CD14-positive monocyte (primary cell): ENCODE data around the gene ZIC1. TPM values are rescaled to one million over a fixed set of nuclear protein-coding genes. Genes with fewer than 3 reads are reported as not detected.

Source experiments
- DNase-seq, 3 donors: peaks; one replicate each; pipeline ENCODE4 v3.0.0-alpha.2; 2011 to 2022
- H2AFZ ChIP-seq: 2 replicates; pipeline ENCODE4 v1.6.0; 2012; ENCODE audit warnings: mild to moderate bottlenecking, low read depth, low read length, inconsistent platforms; ENCODE audit not compliant: insufficient read depth, poor library complexity, severe bottlenecking
- H3K27ac ChIP-seq, 2 donors: 1 replicate in 1 of 2; 2 replicates in 1 of 2; pipeline ENCODE4 v1.5.1; 2012 to 2013; ENCODE audit warnings: low read length in 2 of 2, control low read depth in 1 of 2, inconsistent platforms in 1 of 2, low read depth in 1 of 2, mild to moderate bottlenecking in 1 of 2
- H3K27me3 ChIP-seq, 2 donors: one replicate each; pipeline versions ENCODE4 v1.6.0 to v1.6.1; 2011 to 2013; ENCODE audit warnings: low read length in 2 of 2; ENCODE audit not compliant: control insufficient read depth in 2 of 2, insufficient read depth in 2 of 2
- H3K36me3 ChIP-seq, 2 donors: replicated peaks in 1 of 2; 1 replicate in 1 of 2; 2 replicates in 1 of 2; pipeline versions ENCODE4 v1.5.1 to v1.6.1; 2012 to 2013; ENCODE audit warnings: low read length in 2 of 2, control low read depth in 1 of 2, inconsistent platforms in 1 of 2, mild to moderate bottlenecking in 1 of 2; ENCODE audit not compliant: insufficient read depth in 2 of 2, control insufficient read depth in 1 of 2
- H3K4me1 ChIP-seq, 2 donors: 1 replicate in 1 of 2; 2 replicates in 1 of 2; pipeline versions ENCODE4 v1.5.1 to v1.6.1; 2012 to 2013; ENCODE audit warnings: low read length in 2 of 2, control low read depth in 1 of 2, inconsistent platforms in 1 of 2, mild to moderate bottlenecking in 1 of 2, moderate library complexity in 1 of 2; ENCODE audit not compliant: insufficient read depth in 2 of 2, control insufficient read depth in 1 of 2
- H3K4me2 ChIP-seq: replicated peaks from 2 replicates; pipeline ENCODE3; 2012; ENCODE audit warnings: low read length, moderate library complexity, mild to moderate bottlenecking; ENCODE audit not compliant: poor library complexity, severe bottlenecking; ENCODE audit errors: extremely low read depth
- H3K4me3 ChIP-seq, 3 experiments: fragments of 200-600 bp in 1 of 3; sonication (generic) in 1 of 3; replicated peaks in 1 of 3; 1 replicate in 2 of 3; 2 replicates in 1 of 3; pipeline ENCODE4 v1.5.1; 2011 to 2013; ENCODE audit warnings: low read length in 3 of 3, mild to moderate bottlenecking in 3 of 3, control low read depth in 2 of 3, low read depth in 2 of 3, inconsistent platforms in 1 of 3, moderate library complexity in 1 of 3
- H3K79me2 ChIP-seq: 2 replicates; pipeline ENCODE4 v1.6.0; 2012; ENCODE audit warnings: mild to moderate bottlenecking, control low read depth, inconsistent platforms, low read length, moderate library complexity; ENCODE audit not compliant: insufficient read depth
- H3K9ac ChIP-seq: 2 replicates; pipeline ENCODE4 v1.6.0; 2017; ENCODE audit warnings: low read length, mild to moderate bottlenecking; ENCODE audit not compliant: insufficient read depth, poor library complexity, severe bottlenecking
- H3K9me3 ChIP-seq, 2 donors: replicated peaks in 1 of 2; 1 replicate in 1 of 2; 2 replicates in 1 of 2; pipeline versions ENCODE4 v1.5.1 to v1.6.1; 2012 to 2013; ENCODE audit warnings: low read length in 2 of 2, control low read depth in 1 of 2; ENCODE audit not compliant: control insufficient read depth in 1 of 2, insufficient read depth in 1 of 2
- H4K20me1 ChIP-seq: 2 replicates; pipeline ENCODE4 v1.6.0; 2012; ENCODE audit warnings: mild to moderate bottlenecking, low read length, control low read depth, moderate library complexity; ENCODE audit not compliant: insufficient read depth
- H3K27ac Mint-ChIP-seq, 7 donors: one replicate each; pipeline ENCODE4 v1.8.0; 2020; ENCODE audit warnings: mild to moderate bottlenecking in 7 of 7, mixed read lengths in 7 of 7, moderate library complexity in 6 of 7, inconsistent platforms in 2 of 7
- H3K27me3 Mint-ChIP-seq, 3 donors: one replicate each; pipeline ENCODE4 v1.8.0; 2021 to 2022; ENCODE audit warnings: low read depth in 3 of 3, mild to moderate bottlenecking in 3 of 3, mixed read lengths in 3 of 3, moderate library complexity in 3 of 3, inconsistent platforms in 1 of 3
- H3K36me3 Mint-ChIP-seq, 2 donors: one replicate each; pipeline ENCODE4 v1.8.0; 2020; ENCODE audit warnings: mixed read lengths in 2 of 2, inconsistent platforms in 1 of 2, mild to moderate bottlenecking in 1 of 2
- H3K4me1 Mint-ChIP-seq: one replicate; pipeline ENCODE4 v1.8.0; 2020; ENCODE audit warnings: mild to moderate bottlenecking, mixed read lengths
- H3K4me3 Mint-ChIP-seq, 2 donors: one replicate each; pipeline ENCODE4 v1.8.0; 2020; ENCODE audit warnings: mild to moderate bottlenecking in 2 of 2, mixed read lengths in 2 of 2, moderate library complexity in 1 of 2
- H3K9me3 Mint-ChIP-seq, 7 donors: one replicate each; pipeline ENCODE4 v1.8.0; 2020 to 2022; ENCODE audit warnings: mixed read lengths in 7 of 7, mild to moderate bottlenecking in 6 of 7, moderate library complexity in 6 of 7, inconsistent platforms in 2 of 7
- CTCF ChIP-seq: fragments of 200-600 bp; IDR thresholded peaks from one replicate; pipeline ENCODE4 v1.8.0; 2022; ENCODE audit warnings: antibody characterized with exemption, mild to moderate bottlenecking
- WGBS: methylation state at CpG from one replicate; pipeline ENCODE4 v1.1.5; 2013; ENCODE audit warnings: missing lambda C conversion rate; ENCODE audit not compliant: insufficient coverage; 5-methylcytosine and 5-hydroxymethylcytosine counted together
- intact Hi-C, 2 donors: fragments of 100-400 bp; cut with micrococcal nuclease; formaldehyde crosslinking; loops; one replicate each; pipeline versions ENCODE4 v1.15.0 to v1.15.1; 2023
- polyA plus RNA-seq, 3 donors: library from polyadenylated mRNA; depleted of rRNA in 1 of 3; unstranded in 2 of 3; stranded (reverse) in 1 of 3; fragments of 300-500 nt in 2 of 3; fragments of >200 nt in 1 of 3; fragmentation: Illumina TruSeq in 2 of 3; gene quantifications; 1 replicate in 2 of 3; 2 replicates in 1 of 3; pipeline ENCODE4 v1.2.3, GENCODE V29; 2012 to 2021

Gene ZIC1
- polyA plus RNA-seq, 3 donors, result not detected

- 5% methylated on average over 20 of the region's 26 CpGs for WGBS
- Mint-ChIP-seq H3K4me3 (peak overlapping the region in 1 of 2 donors; percentile 63), H3K27ac (no peak overlapping the region), H3K4me1 (no peaks in the 10 kb centered on the region), H3K27me3 (peaks cover 88 to 94% (median 92%) of the 10 kb centered on the region in 3 donors), H3K36me3 (no peaks in the 10 kb centered on the region), H3K9me3 (peaks cover 17 to 55% (median 44%) of the 10 kb centered on the region in 7 donors)
- Histone ChIP-seq H3K9me3 (peaks cover 24 to 60% of the 10 kb centered on the region in 2 donors), H3K4me2 (no peak overlapping the region), H2AFZ (no peak overlapping the region), H3K4me3 (no peak overlapping the region), H3K27ac (no peak overlapping the region), H3K36me3 (no peaks in the 10 kb centered on the region), H3K9ac (no peak overlapping the region), H4K20me1 (no peaks in the 10 kb centered on the region), H3K4me1 (no peaks in the 10 kb centered on the region), H3K27me3 (peaks cover 79 to 97% of the 10 kb centered on the region in 2 donors), H3K79me2 (no peaks in the 10 kb centered on the region)
- TF ChIP-seq CTCF, result no peak
- intact Hi-C loops, result no loop called here
- no peak for DNase-seq
These were observed 28.7 kb upstream of the ZIC1 start for GRCh38 chr3:147380387-147380951.

GRCh38 chr3:147380977-147381376 is 28.2 kb upstream of the ZIC1 start:
- TF ChIP-seq CTCF, result no peak
- Histone ChIP-seq H3K9me3 (peaks cover 24 to 64% of the 10 kb centered on the region in 2 donors), H3K27me3 (peaks cover 84 to 97% of the 10 kb centered on the region in 2 donors), H3K79me2 (no peaks in the 10 kb centered on the region), H2AFZ (no peak overlapping the region), H3K36me3 (no peaks in the 10 kb centered on the region), H3K4me1 (no peaks in the 10 kb centered on the region), H3K4me2 (no peak overlapping the region), H3K9ac (no peak overlapping the region), H3K27ac (no peak overlapping the region), H4K20me1 (no peaks in the 10 kb centered on the region), H3K4me3 (no peak overlapping the region)
- Mint-ChIP-seq H3K27me3 (peaks cover 91 to 96% (median 92%) of the 10 kb centered on the region in 3 donors), H3K9me3 (peaks cover 17 to 59% (median 46%) of the 10 kb centered on the region in 7 donors), H3K27ac (no peak overlapping the region), H3K36me3 (no peaks in the 10 kb centered on the region), H3K4me3 (peak overlapping the region in 1 of 2 donors; percentile 69), H3K4me1 (no peaks in the 10 kb centered on the region)
- DNase-seq, result no peak
- intact Hi-C loops, result no loop called here
- WGBS, result 23% methylated on average over 2 of the region's 3 CpGs
